HepG2 (cell line): Measurements from ENCODE around the gene KRTCAP2. TPM values are rescaled to one million over a fixed set of nuclear protein-coding genes. Genes with fewer than 3 reads are reported as not detected.

Experiments used
- ATAD3A ChIP-seq: sonication (generic); formaldehyde crosslinking; IDR thresholded peaks from 2 replicates; pipeline ENCODE4 v1.4.0; 2020; ENCODE audit warnings: missing genetic modification reagents
- ELF4 ChIP-seq: sonication (generic); formaldehyde crosslinking; IDR thresholded peaks from 2 replicates; pipeline ENCODE4 v1.5.0; 2020; ENCODE audit warnings: missing genetic modification reagents, mild to moderate bottlenecking, moderate library complexity, borderline replicate concordance
- GABPB1 ChIP-seq: IDR thresholded peaks from 2 replicates; pipeline ENCODE4 v1.6.1; 2016; ENCODE audit warnings: mild to moderate bottlenecking, missing genetic modification reagents, moderate library complexity, missing compliant biosample characterization
- GPBP1L1 ChIP-seq: sonication (generic); formaldehyde crosslinking; IDR thresholded peaks from 2 replicates; pipeline ENCODE4 v1.5.0; 2020; ENCODE audit warnings: mild to moderate bottlenecking, missing genetic modification reagents
- HDAC1 ChIP-seq: sonication (generic); formaldehyde crosslinking; IDR thresholded peaks from 2 replicates; pipeline ENCODE4 v1.5.1; 2020; ENCODE audit warnings: mild to moderate bottlenecking, missing genetic modification reagents
- IKZF4 ChIP-seq: sonication (generic); formaldehyde crosslinking; IDR thresholded peaks from 2 replicates; pipeline ENCODE4 v1.5.1; 2020; ENCODE audit warnings: borderline replicate concordance, mild to moderate bottlenecking, low read depth, missing genetic modification reagents; ENCODE audit errors: not compliant biosample characterization
- JARID2 ChIP-seq: sonication (generic); formaldehyde crosslinking; IDR thresholded peaks from 2 replicates; pipeline ENCODE4 v1.8.1; 2023; ENCODE audit warnings: missing genetic modification reagents, inconsistent platforms; ENCODE audit not compliant: insufficient replicate concordance
- JUND ChIP-seq: sonication (generic); formaldehyde crosslinking; IDR thresholded peaks from 2 replicates; pipeline ENCODE4 v1.8.0; 2022; ENCODE audit warnings: mild to moderate bottlenecking, missing genetic modification reagents
- KDM4B ChIP-seq: sonication (generic); formaldehyde crosslinking; IDR thresholded peaks from 2 replicates; pipeline ENCODE4 v1.4.0; 2020; ENCODE audit warnings: missing genetic modification reagents
- KLF11 ChIP-seq: IDR thresholded peaks from 2 replicates; pipeline ENCODE4 v1.6.1; 2016; ENCODE audit warnings: missing compliant biosample characterization
- NFE2L2 ChIP-seq: fragments of 150-350 bp; IDR thresholded peaks from 2 replicates; pipeline ENCODE4 v1.6.1; 2014; ENCODE audit warnings: low read length
- PBX2 ChIP-seq: IDR thresholded peaks from 2 replicates; pipeline ENCODE4 v1.6.1; 2016; ENCODE audit warnings: control low read depth
- POLR2AphosphoS2 ChIP-seq: IDR thresholded peaks from 2 replicates; pipeline ENCODE4 v1.6.1; 2011; ENCODE audit warnings: low read depth, low read length, improper control_type of control experiment
- POLR2AphosphoS5 ChIP-seq: IDR thresholded peaks from 2 replicates; pipeline ENCODE4 v1.6.1; 2012; ENCODE audit warnings: low read depth, low read length
- RNF2 ChIP-seq: fragments of 450-650 bp; conservative IDR thresholded peaks from 2 replicates; pipeline ENCODE4 v1.6.1; 2016; ENCODE audit warnings: low read depth
- SOX13 ChIP-seq, 3 experiments: fragments of 450-650 bp in 1 of 3; sonication (generic) in 1 of 3; formaldehyde crosslinking in 1 of 3; IDR thresholded peaks in 2 of 3; conservative IDR thresholded peaks in 1 of 3; 2 replicates each; pipeline versions ENCODE4 v1.5.0 to v1.6.1; 2016 to 2020; ENCODE audit warnings: antibody characterized with exemption in 1 of 3, mild to moderate bottlenecking in 1 of 3, missing compliant biosample characterization in 1 of 3, missing genetic modification reagents in 1 of 3, moderate library complexity in 1 of 3
- SP4 ChIP-seq: sonication (generic); formaldehyde crosslinking; IDR thresholded peaks from 2 replicates; pipeline ENCODE4 v1.8.1; 2023; ENCODE audit warnings: mild to moderate bottlenecking, missing genetic modification reagents
- TP53 ChIP-seq: sonication (generic); formaldehyde crosslinking; conservative IDR thresholded peaks from 2 replicates; pipeline ENCODE4 v1.4.0; 2020; ENCODE audit warnings: missing genetic modification reagents
- YY1 ChIP-seq: IDR thresholded peaks from 2 replicates; pipeline ENCODE4 v1.6.1; 2011; ENCODE audit warnings: low read length, low read depth, moderate library complexity, mild to moderate bottlenecking; ENCODE audit not compliant: insufficient read depth, insufficient replicate concordance
- ZNF414 ChIP-seq: sonication (generic); formaldehyde crosslinking; IDR thresholded peaks from 2 replicates; pipeline ENCODE4 v1.5.0; 2020; ENCODE audit warnings: missing genetic modification reagents
- ZNF468 ChIP-seq: sonication (generic); formaldehyde crosslinking; IDR thresholded peaks from 2 replicates; pipeline ENCODE4 v1.8.0; 2022; ENCODE audit warnings: mild to moderate bottlenecking, moderate library complexity, missing genetic modification reagents
- ZNF766 ChIP-seq: sonication (generic); formaldehyde crosslinking; IDR thresholded peaks from 2 replicates; pipeline ENCODE4 v1.5.0; 2020; ENCODE audit warnings: missing genetic modification reagents, borderline replicate concordance
- polyA plus RNA-seq, 8 experiments: library from polyadenylated mRNA; depleted of rRNA in 3 of 8; stranded (reverse) in 7 of 8; unstranded in 1 of 8; fragments of >200 nt; fragmentation: Illumina TruSeq in 4 of 8; extraction: Trizol in 4 of 8; gene quantifications; 2 replicates each; pipeline versions ENCODE4 v1.2.1 to v1.2.3, GENCODE V29; 2011 to 2016; ENCODE audit warnings: low read depth in 4 of 8, missing spikeins in 1 of 8, mixed read lengths in 1 of 8; ENCODE audit not compliant: insufficient read depth in 1 of 8
- total RNA-seq, 5 experiments: library from RNA; depleted of rRNA; stranded (reverse); fragments of >200 nt; fragmentation: Illumina TruSeq; extraction: Trizol; gene quantifications; 2 replicates each; pipeline ENCODE4 v1.2.3, GENCODE V29; 2016; ENCODE audit warnings: low read depth in 1 of 5
- TF ChIP-seq, protein P1 (sequence below): sonication (generic); formaldehyde crosslinking; IDR thresholded peaks from 2 replicates; pipeline ENCODE4 v1.8.1; 2023; ENCODE audit warnings: mild to moderate bottlenecking, missing genetic modification reagents, borderline replicate concordance
- TF ChIP-seq, protein P2 (sequence below): fragments of 450-650 bp; IDR thresholded peaks from 2 replicates; pipeline ENCODE4 v1.6.1; 2017

Gene KRTCAP2
- total and polyA plus RNA-seq, 2 of the 13 experiments (the other 11 are each of a cell fraction or from before 2014, with no cell fraction given) = 77.3 to 79.4 TPM

DNA sequence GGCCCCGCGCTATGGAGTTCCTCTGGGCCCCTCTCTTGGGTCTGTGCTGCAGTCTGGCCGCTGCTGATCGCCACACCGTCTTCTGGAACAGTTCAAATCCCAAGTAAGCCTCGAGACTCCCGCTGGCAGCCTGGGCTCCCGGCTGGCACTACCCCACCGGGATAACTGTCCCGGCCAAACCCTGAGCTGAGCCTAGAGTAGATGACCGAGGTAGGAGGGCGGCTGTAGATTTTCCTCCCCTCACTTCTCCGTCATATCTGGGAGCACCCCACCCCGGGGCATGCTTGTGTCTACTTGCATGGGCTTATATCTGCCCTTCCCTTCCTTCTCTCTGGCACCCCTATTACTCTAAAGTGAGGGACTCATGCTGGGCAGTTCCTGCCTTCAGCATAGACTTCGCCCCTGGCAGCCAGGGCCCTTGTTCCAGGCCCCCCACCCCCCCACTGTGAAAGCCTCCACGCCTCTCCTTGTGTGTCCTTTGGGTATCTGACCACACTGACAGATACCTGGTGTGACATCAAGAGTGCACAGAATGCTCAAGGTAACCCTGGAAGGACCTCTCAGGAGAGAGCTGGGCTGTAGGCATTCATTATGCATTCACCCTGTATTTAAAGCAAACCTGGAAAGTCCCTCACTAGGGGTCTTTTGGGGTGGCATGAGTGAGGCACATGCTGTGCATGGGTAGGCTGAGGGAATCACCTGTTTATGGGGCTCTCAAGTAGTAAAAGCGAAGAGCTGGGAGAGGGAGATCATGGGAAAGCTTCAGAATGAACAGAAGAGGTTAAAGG, 44.9 kb downstream of the KRTCAP2 start (continued):
- TF ChIP-seq ZNF414 (CRISPR knock-in tag) (no peak), ZNF766 (CRISPR knock-in tag) (0 out of 2 replicates have a peak, but pooled peaks have one; percentile 7), SP4 (CRISPR knock-in tag) (no peak), GABPB1 (CRISPR knock-in tag) (no peak), JUND (CRISPR knock-in tag) (no peak), RNF2 (no peak), JARID2 (peak; percentile 29), ZNF468 (CRISPR knock-in tag) (0 out of 2 replicates have a peak, but pooled peaks have one; percentile 19), PBX2 (no peak), ATAD3A (CRISPR knock-in tag) (no peak), KDM4B (CRISPR knock-in tag) (0 out of 2 replicates have a peak, but pooled peaks have one; percentile 18), GPBP1L1 (CRISPR knock-in tag) (no peak), IKZF4 (CRISPR knock-in tag) (peak; percentile 62), KLF11 (CRISPR knock-in tag) (no peak), ELF4 (CRISPR knock-in tag) (no peak), POLR2AphosphoS2 (no peak), YY1 (no peak), SOX13 (IDR thresholded peaks at IDR 0.05) (no peak), SOX13 (CRISPR knock-in tag; conservative IDR thresholded peaks at IDR 0.05 in 1 of 2, IDR thresholded peaks at IDR 0.05 in 1 of 2) (0 out of 4 replicates have a peak, but pooled peaks of 1 of the 2 experiments have one; percentile 9), NFE2L2 (no peak), POLR2AphosphoS5 (peak; percentile 11; the same call in 1 of the 2 replicates), HDAC1 (CRISPR knock-in tag) (peak; percentile 26; the same call in 1 of the 2 replicates), TP53 (CRISPR knock-in tag) (no peak)
- TF ChIP-seq, protein P1, sequence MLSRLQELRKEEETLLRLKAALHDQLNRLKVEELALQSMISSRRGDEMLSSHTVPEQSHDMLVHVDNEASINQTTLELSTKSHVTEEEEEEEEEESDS = no peak
- TF ChIP-seq, protein P2, sequence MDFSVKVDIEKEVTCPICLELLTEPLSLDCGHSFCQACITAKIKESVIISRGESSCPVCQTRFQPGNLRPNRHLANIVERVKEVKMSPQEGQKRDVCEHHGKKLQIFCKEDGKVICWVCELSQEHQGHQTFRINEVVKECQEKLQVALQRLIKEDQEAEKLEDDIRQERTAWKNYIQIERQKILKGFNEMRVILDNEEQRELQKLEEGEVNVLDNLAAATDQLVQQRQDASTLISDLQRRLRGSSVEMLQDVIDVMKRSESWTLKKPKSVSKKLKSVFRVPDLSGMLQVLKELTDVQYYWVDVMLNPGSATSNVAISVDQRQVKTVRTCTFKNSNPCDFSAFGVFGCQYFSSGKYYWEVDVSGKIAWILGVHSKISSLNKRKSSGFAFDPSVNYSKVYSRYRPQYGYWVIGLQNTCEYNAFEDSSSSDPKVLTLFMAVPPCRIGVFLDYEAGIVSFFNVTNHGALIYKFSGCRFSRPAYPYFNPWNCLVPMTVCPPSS = no peak
